Renal cortical epithelial cell (primary cell): ENCODE data around the gene CTAGE15. TPM values are rescaled to one million over a fixed set of nuclear protein-coding genes. Genes with fewer than 3 reads are reported as not detected.

Experiments
- total RNA-seq: library from RNA; depleted of rRNA; stranded (reverse); fragments of >200 nt; gene quantifications from 2 replicates; pipeline ENCODE4 v1.2.3, GENCODE V29; 2014

The CTAGE15 gene
- total RNA-seq, 1 donor from 2014 or later: not detected

Other genes with a start within 250 kb of the CTAGE15 start
- gene FAM131B, start 209.1 kb upstream of the CTAGE15 start, total RNA-seq: 1.0 and 4.2 TPM in 2 replicates
- gene ZYX, start 190.5 kb upstream of the CTAGE15 start, total RNA-seq: 14.4 and 92.3 TPM in 2 replicates
- gene EPHA1, start 162.9 kb upstream of the CTAGE15 start, total RNA-seq: 4.8 and 13.7 TPM in 2 replicates
- gene TAS2R60, start 128.3 kb upstream of the CTAGE15 start, total RNA-seq: not detected in 2 replicates
- not detected in 2 replicates for gene TAS2R41, start 93.9 kb upstream of the CTAGE15 start, total RNA-seq
- 0.35 and 2.3 TPM in 2 replicates for gene TCAF2, start 49.2 kb downstream of the CTAGE15 start, total RNA-seq
- gene CTAGE6, start 185.9 kb downstream of the CTAGE15 start, total RNA-seq: 1.0 TPM in 1 of 2 replicates, not detected in the other